Measurements from ENCODE around the gene C10orf95. TPM values are rescaled to one million over a fixed set of nuclear protein-coding genes. Genes with fewer than 3 reads are reported as not detected.

The C10orf95 gene
- polyA plus RNA-seq, 2 of the 4 experiments (the other 2 are of a cell fraction) = 0.12 to 0.13 TPM

- TF ChIP-seq, protein P1, sequence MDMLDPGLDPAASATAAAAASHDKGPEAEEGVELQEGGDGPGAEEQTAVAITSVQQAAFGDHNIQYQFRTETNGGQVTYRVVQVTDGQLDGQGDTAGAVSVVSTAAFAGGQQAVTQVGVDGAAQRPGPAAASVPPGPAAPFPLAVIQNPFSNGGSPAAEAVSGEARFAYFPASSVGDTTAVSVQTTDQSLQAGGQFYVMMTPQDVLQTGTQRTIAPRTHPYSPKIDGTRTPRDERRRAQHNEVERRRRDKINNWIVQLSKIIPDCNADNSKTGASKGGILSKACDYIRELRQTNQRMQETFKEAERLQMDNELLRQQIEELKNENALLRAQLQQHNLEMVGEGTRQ (IDR thresholded peaks at IDR 0.05) = no peak
- no peak for TF ChIP-seq TP53 (CRISPR knock-in tag; IDR thresholded peaks at IDR 0.05)
- TF ChIP-seq EHMT2 (IDR thresholded peaks at IDR 0.05; ENCODE audit: low read depth) = no peak
- no peak for TF ChIP-seq MAX (IDR thresholded peaks at IDR 0.05)
- TF ChIP-seq ZFP36 (IDR thresholded peaks at IDR 0.05; ENCODE audit: borderline replicate concordance, partially characterized antibody) = no peak
- no peak for TF ChIP-seq POLR2AphosphoS2 (conservative IDR thresholded peaks at IDR 0.05; ENCODE audit: low read length)
- TF ChIP-seq, protein P2, sequence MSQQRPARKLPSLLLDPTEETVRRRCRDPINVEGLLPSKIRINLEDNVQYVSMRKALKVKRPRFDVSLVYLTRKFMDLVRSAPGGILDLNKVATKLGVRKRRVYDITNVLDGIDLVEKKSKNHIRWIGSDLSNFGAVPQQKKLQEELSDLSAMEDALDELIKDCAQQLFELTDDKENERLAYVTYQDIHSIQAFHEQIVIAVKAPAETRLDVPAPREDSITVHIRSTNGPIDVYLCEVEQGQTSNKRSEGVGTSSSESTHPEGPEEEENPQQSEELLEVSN (IDR thresholded peaks at IDR 0.05; ENCODE audit: borderline replicate concordance, low read depth) = no peak
- TF ChIP-seq EP300 (IDR thresholded peaks at IDR 0.05) = no peak
- TF ChIP-seq FOSB (CRISPR knock-in tag; IDR thresholded peaks at IDR 0.05) = no peak
- no peak for TF ChIP-seq CHD4 (IDR thresholded peaks at IDR 0.05; ENCODE audit: borderline replicate concordance)
- TF ChIP-seq TFCP2L1 (CRISPR knock-in tag; IDR thresholded peaks at IDR 0.05) = no peak
- TF ChIP-seq CHD2 (IDR thresholded peaks at IDR 0.05; ENCODE audit: low read length, partially characterized antibody) = no peak
- no peak for TF ChIP-seq NFE2L2 (conservative IDR thresholded peaks at IDR 0.05; ENCODE audit: low read length)
- no peak for TF ChIP-seq SMC3 (IDR thresholded peaks at IDR 0.05)
- TF ChIP-seq KDM5A (IDR thresholded peaks at IDR 0.05) = no peak
- no peak for TF ChIP-seq JUN (IDR thresholded peaks at IDR 0.05)
- TF ChIP-seq ZNF302 (CRISPR knock-in tag; IDR thresholded peaks at IDR 0.05) = no peak
- TF ChIP-seq, protein P3, sequence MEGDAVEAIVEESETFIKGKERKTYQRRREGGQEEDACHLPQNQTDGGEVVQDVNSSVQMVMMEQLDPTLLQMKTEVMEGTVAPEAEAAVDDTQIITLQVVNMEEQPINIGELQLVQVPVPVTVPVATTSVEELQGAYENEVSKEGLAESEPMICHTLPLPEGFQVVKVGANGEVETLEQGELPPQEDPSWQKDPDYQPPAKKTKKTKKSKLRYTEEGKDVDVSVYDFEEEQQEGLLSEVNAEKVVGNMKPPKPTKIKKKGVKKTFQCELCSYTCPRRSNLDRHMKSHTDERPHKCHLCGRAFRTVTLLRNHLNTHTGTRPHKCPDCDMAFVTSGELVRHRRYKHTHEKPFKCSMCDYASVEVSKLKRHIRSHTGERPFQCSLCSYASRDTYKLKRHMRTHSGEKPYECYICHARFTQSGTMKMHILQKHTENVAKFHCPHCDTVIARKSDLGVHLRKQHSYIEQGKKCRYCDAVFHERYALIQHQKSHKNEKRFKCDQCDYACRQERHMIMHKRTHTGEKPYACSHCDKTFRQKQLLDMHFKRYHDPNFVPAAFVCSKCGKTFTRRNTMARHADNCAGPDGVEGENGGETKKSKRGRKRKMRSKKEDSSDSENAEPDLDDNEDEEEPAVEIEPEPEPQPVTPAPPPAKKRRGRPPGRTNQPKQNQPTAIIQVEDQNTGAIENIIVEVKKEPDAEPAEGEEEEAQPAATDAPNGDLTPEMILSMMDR (IDR thresholded peaks at IDR 0.05) = no peak
- TF ChIP-seq ELK1 (IDR thresholded peaks at IDR 0.05; ENCODE audit: low read depth, low read length) = no peak
- no peak for FAIRE-seq
- no peak overlapping the region for H3K27ac ChIP-seq
- CTCF ChIA-PET = interaction anchor here (1.0 kb wide), 1 partner anchor 46 kb away, joined by 5 read pairs; no protein-coding TSS in a partner anchor
- no peak overlapping the region for H3K4me3 ChIP-seq
- H3K9me3 ChIP-seq = no peaks in the 10 kb centered on the region
- ATAC-seq = no peak
- WGBS (ENCODE audit: missing lambda C conversion rate) = 39% methylated on average over 2 of the region's 2 CpGs
- DNase-seq (ENCODE audit: low read depth in 1 of 2, low spot score in 1 of 2) = no peak
- peaks cover 4% of the 10 kb centered on the region for H3K4me1 ChIP-seq
- POLR2A ChIA-PET = no interaction called here
- H3K4me2 ChIP-seq = no peak overlapping the region
Observed at GRCh38 chr10:102444851-102445250, 6.5 kb downstream of the C10orf95 start.

GRCh38 chr10:102438374-102438773 lies 13.0 kb downstream of the C10orf95 start:
- Histone ChIP-seq H3K27ac (no peak overlapping the region), H3K4me2 (no peak overlapping the region), H3K4me1 (peaks cover 8% of the 10 kb centered on the region), H3K9me3 (no peaks in the 10 kb centered on the region), H3K4me3 (no peak overlapping the region)
- DNase-seq (ENCODE audit: low read depth in 1 of 2, low spot score in 1 of 2) = no peak
- POLR2A ChIA-PET = interaction anchor here (0.9 kb wide), 1 partner anchor 12 kb away, joined by 5 read pairs; no protein-coding TSS in a partner anchor
- no peak for FAIRE-seq
- 79% methylated on average over 1 of the region's 1 CpG for WGBS (ENCODE audit: missing lambda C conversion rate)
- no peak for ATAC-seq
- CTCF ChIA-PET = interaction anchor here (0.7 to 9.9 kb wide), 4 partner anchors 11 to 44 kb away, joined by 3 to 82 read pairs (median 3); no protein-coding TSS in a partner anchor
- TF ChIP-seq RNF2 (IDR thresholded peaks at IDR 0.05; ENCODE audit: borderline replicate concordance, low read depth) (no peak), TFCP2L1 (CRISPR knock-in tag; IDR thresholded peaks at IDR 0.05) (no peak), POLR2A (IDR thresholded peaks at IDR 0.05; ENCODE audit: low read length) (no peak), HOXA7 (CRISPR knock-in tag; IDR thresholded peaks at IDR 0.05) (no peak), ELK1 (IDR thresholded peaks at IDR 0.05; ENCODE audit: low read depth, low read length) (no peak), REST (IDR thresholded peaks at IDR 0.05) (no peak), CBX2 (IDR thresholded peaks at IDR 0.05; ENCODE audit: borderline replicate concordance, low read depth) (no peak)
- TF ChIP-seq, protein P4, sequence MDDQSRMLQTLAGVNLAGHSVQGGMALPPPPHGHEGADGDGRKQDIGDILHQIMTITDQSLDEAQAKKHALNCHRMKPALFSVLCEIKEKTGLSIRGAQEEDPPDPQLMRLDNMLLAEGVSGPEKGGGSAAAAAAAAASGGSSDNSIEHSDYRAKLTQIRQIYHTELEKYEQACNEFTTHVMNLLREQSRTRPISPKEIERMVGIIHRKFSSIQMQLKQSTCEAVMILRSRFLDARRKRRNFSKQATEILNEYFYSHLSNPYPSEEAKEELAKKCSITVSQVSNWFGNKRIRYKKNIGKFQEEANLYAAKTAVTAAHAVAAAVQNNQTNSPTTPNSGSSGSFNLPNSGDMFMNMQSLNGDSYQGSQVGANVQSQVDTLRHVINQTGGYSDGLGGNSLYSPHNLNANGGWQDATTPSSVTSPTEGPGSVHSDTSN (IDR thresholded peaks at IDR 0.05) = no peak
- TF ChIP-seq, protein P2 (IDR thresholded peaks at IDR 0.05; ENCODE audit: borderline replicate concordance, low read depth) = no peak

All from A549 (cell line).